ENCODE measurements around the gene IL36A. TPM values are rescaled to one million over a fixed set of nuclear protein-coding genes. Genes with fewer than 3 reads are reported as not detected.

The IL36A gene
- total RNA-seq, 4 donors from 2014 or later, result not detected

DNA sequence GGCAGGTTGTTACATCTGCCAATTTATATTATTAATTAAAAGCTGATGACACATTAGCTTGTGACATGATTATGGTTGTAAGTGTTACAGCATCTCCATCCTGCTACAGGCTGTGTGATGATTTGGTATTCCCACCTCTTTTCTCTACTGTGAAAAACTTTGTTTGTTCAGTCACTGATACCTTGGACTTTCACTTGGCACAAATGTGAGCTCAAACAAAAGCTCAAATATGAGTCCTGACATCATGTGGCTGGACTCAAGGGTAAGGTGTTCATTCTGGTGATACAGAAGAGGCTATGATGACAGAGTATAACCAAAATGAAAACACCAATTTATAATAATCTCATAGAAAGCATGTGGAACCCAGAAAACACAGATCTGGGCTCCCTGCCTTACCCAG, 11.4 kb upstream of the IL36A start:
- DNase-seq, result no peak
- no peaks in the 10 kb centered on the region for H3K9me3 ChIP-seq
- H3K4me1 ChIP-seq, result no peaks in the 10 kb centered on the region
- intact Hi-C loops (cut with DNase I; ENCODE audit: low total_unique reads), result no loop called here
- TF ChIP-seq, protein P1, sequence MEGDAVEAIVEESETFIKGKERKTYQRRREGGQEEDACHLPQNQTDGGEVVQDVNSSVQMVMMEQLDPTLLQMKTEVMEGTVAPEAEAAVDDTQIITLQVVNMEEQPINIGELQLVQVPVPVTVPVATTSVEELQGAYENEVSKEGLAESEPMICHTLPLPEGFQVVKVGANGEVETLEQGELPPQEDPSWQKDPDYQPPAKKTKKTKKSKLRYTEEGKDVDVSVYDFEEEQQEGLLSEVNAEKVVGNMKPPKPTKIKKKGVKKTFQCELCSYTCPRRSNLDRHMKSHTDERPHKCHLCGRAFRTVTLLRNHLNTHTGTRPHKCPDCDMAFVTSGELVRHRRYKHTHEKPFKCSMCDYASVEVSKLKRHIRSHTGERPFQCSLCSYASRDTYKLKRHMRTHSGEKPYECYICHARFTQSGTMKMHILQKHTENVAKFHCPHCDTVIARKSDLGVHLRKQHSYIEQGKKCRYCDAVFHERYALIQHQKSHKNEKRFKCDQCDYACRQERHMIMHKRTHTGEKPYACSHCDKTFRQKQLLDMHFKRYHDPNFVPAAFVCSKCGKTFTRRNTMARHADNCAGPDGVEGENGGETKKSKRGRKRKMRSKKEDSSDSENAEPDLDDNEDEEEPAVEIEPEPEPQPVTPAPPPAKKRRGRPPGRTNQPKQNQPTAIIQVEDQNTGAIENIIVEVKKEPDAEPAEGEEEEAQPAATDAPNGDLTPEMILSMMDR (IDR thresholded peaks at IDR 0.05), result no peak
- TF ChIP-seq POLR2A (IDR thresholded peaks at IDR 0.05), result no peak
- no peaks in the 10 kb centered on the region for H3K27me3 ChIP-seq
- no peak overlapping the region for H3K4me3 ChIP-seq
- no peak overlapping the region for H3K27ac ChIP-seq
- H3K36me3 ChIP-seq, result no peaks in the 10 kb centered on the region

DNA sequence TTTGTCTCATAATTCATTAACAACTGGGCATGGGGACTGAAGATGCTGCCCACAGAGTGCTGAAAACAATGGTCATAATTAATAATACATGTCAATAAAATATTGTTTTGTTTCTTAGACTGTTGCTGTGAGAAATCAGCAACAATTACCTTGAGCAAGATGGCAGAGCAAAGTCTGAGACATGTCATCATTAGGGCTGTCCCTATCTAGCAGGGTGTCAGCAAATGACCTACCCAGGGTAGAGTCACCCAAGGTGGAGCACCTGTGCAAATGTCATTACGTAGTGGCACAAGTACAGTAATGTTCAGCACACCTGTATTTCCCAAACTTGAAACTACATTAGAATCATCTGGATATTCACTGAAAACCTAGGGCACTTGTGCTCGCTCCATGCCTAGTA, 10.6 kb upstream of the IL36A start:
- no peaks in the 10 kb centered on the region for H3K4me1 ChIP-seq
- intact Hi-C loops (cut with DNase I; ENCODE audit: low total_unique reads), result no loop called here
- H3K9me3 ChIP-seq, result no peaks in the 10 kb centered on the region
- H3K36me3 ChIP-seq, result no peaks in the 10 kb centered on the region
- TF ChIP-seq, protein P1 (IDR thresholded peaks at IDR 0.05), result no peak
- no peak for TF ChIP-seq POLR2A (IDR thresholded peaks at IDR 0.05)
- no peak overlapping the region for H3K4me3 ChIP-seq
- H3K27ac ChIP-seq, result no peak overlapping the region
- no peak for DNase-seq
- no peaks in the 10 kb centered on the region for H3K27me3 ChIP-seq

- no peak overlapping the region for H3K4me3 ChIP-seq
- H3K36me3 ChIP-seq, result no peaks in the 10 kb centered on the region
- H3K27me3 ChIP-seq, result no peaks in the 10 kb centered on the region
- H3K4me1 ChIP-seq, result no peaks in the 10 kb centered on the region
- H3K9me3 ChIP-seq, result no peaks in the 10 kb centered on the region
- H3K27ac ChIP-seq, result no peak overlapping the region
- TF ChIP-seq POLR2A (IDR thresholded peaks at IDR 0.05), result no peak
- TF ChIP-seq, protein P1 (IDR thresholded peaks at IDR 0.05), result no peak
- no peak for DNase-seq
- intact Hi-C loops (cut with DNase I; ENCODE audit: low total_unique reads), result no loop called here
Measured at GRCh38 chr2:112995346-112995920, 9.8 kb upstream of the IL36A start.

- no peak overlapping the region for H3K27ac ChIP-seq
- no peaks in the 10 kb centered on the region for H3K36me3 ChIP-seq
- DNase-seq, result no peak
- no peak overlapping the region for H3K4me3 ChIP-seq
- no peaks in the 10 kb centered on the region for H3K9me3 ChIP-seq
- no peaks in the 10 kb centered on the region for H3K27me3 ChIP-seq
- no peaks in the 10 kb centered on the region for H3K4me1 ChIP-seq
- intact Hi-C loops (cut with DNase I; ENCODE audit: low total_unique reads), result no loop called here
- TF ChIP-seq, protein P1 (IDR thresholded peaks at IDR 0.05), result no peak
- TF ChIP-seq POLR2A (IDR thresholded peaks at IDR 0.05), result no peak
Measured at GRCh38 chr2:112996635-112997034, 8.6 kb upstream of the IL36A start.

DNA sequence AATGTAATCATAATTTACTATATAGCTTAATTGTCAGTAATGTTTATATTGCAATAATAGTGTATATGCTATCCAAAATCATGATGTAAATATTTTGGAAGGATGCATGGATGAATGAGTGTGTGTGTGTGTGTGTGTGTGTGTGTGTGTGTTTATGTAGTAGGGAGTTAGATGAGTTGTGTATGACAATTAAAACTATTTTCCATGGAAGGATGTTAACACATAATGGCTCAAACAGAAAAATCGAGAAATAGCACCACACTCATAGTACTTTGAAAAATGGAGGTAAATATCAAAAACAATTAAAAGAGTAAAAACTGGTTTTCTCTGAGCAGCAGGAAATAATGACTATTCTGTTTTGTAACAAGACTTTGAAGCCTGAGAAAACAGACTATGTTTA, 8.1 kb upstream of the IL36A start:
- H3K27me3 ChIP-seq, result no peaks in the 10 kb centered on the region
- no peak for DNase-seq
- H3K4me1 ChIP-seq, result no peaks in the 10 kb centered on the region
- intact Hi-C loops (cut with DNase I; ENCODE audit: low total_unique reads), result no loop called here
- TF ChIP-seq POLR2A (IDR thresholded peaks at IDR 0.05), result no peak
- TF ChIP-seq, protein P1 (IDR thresholded peaks at IDR 0.05), result no peak
- H3K9me3 ChIP-seq, result no peaks in the 10 kb centered on the region
- no peaks in the 10 kb centered on the region for H3K36me3 ChIP-seq
- H3K27ac ChIP-seq, result no peak overlapping the region
- no peak overlapping the region for H3K4me3 ChIP-seq
